NT2/D1 (cell line): ENCODE measurements around the gene MCTP1.

Source experiments
- DNase-seq: peaks from one replicate; pipeline ENCODE4 v3.0.0-alpha.2; 2011; ENCODE audit warnings: low read depth, low spot score
- H3K27me3 ChIP-seq: 2 replicates; pipeline ENCODE4 v1.6.0; 2011; ENCODE audit warnings: mild to moderate bottlenecking; ENCODE audit not compliant: insufficient read length, insufficient read depth
- H3K36me3 ChIP-seq: 2 replicates; pipeline ENCODE4 v1.6.1; 2011; ENCODE audit warnings: mild to moderate bottlenecking, low read length, mixed read lengths; ENCODE audit not compliant: insufficient read depth, insufficient read length
- H3K4me1 ChIP-seq: 2 replicates; pipeline ENCODE4 v1.5.1; 2011; ENCODE audit not compliant: insufficient read depth, insufficient read length
- H3K4me3 ChIP-seq: 2 replicates; pipeline ENCODE4 v1.5.1; 2011; ENCODE audit warnings: low read depth; ENCODE audit not compliant: insufficient read length
- H3K9ac ChIP-seq: 2 replicates; pipeline ENCODE4 v1.6.0; 2011; ENCODE audit warnings: low read depth; ENCODE audit not compliant: insufficient read length
- H3K9me3 ChIP-seq: 2 replicates; pipeline ENCODE4 v1.5.1; 2011; ENCODE audit warnings: mild to moderate bottlenecking, low read length; ENCODE audit not compliant: insufficient read depth
- SUZ12 ChIP-seq: IDR thresholded peaks from 2 replicates; pipeline ENCODE4 v1.6.1; 2011; ENCODE audit not compliant: insufficient read length, insufficient read depth; ENCODE audit errors: extremely low read depth
- YY1 ChIP-seq: IDR thresholded peaks from 2 replicates; pipeline ENCODE4 v1.6.1; 2011; ENCODE audit not compliant: insufficient read length, insufficient read depth
- ZNF274 ChIP-seq: IDR thresholded peaks from 2 replicates; pipeline ENCODE4 v1.6.1; 2011; ENCODE audit warnings: mild to moderate bottlenecking, low read depth, low read length

The MCTP1 gene

GRCh38 chr5:94908889-94909480 is 375.9 kb downstream of the MCTP1 start:
- Histone ChIP-seq H3K9ac (no peak overlapping the region), H3K4me3 (no peak overlapping the region), H3K27me3 (no peaks in the 10 kb centered on the region), H3K36me3 (no peaks in the 10 kb centered on the region), H3K4me1 (no peaks in the 10 kb centered on the region), H3K9me3 (no peaks in the 10 kb centered on the region)
- no peak for TF ChIP-seq YY1
- no peak for TF ChIP-seq ZNF274
- TF ChIP-seq SUZ12, result no peak
- no peak for DNase-seq

- Histone ChIP-seq H3K27me3 (no peaks in the 10 kb centered on the region), H3K9me3 (no peaks in the 10 kb centered on the region), H3K36me3 (no peaks in the 10 kb centered on the region), H3K4me1 (no peaks in the 10 kb centered on the region), H3K4me3 (no peak overlapping the region), H3K9ac (no peak overlapping the region)
- no peak for TF ChIP-seq YY1
- TF ChIP-seq SUZ12, result no peak
- no peak for TF ChIP-seq ZNF274
- DNase-seq, result no peak
Measured at GRCh38 chr5:94906750-94907149, 378.1 kb downstream of the MCTP1 start.

- H3K4me1 ChIP-seq, result no peaks in the 10 kb centered on the region
- H3K9me3 ChIP-seq, result no peaks in the 10 kb centered on the region
- TF ChIP-seq YY1, result no peak
- no peak for TF ChIP-seq ZNF274
- TF ChIP-seq SUZ12, result no peak
- H3K4me3 ChIP-seq, result no peak overlapping the region
- no peak overlapping the region for H3K9ac ChIP-seq
- no peaks in the 10 kb centered on the region for H3K36me3 ChIP-seq
- DNase-seq, result no peak
- H3K27me3 ChIP-seq, result no peaks in the 10 kb centered on the region
Measured at GRCh38 chr5:94903726-94904125, 381.2 kb downstream of the MCTP1 start.

GRCh38 chr5:94901191-94901979 is 383.5 kb downstream of the MCTP1 start:
- no peak overlapping the region for H3K9ac ChIP-seq
- H3K27me3 ChIP-seq, result no peaks in the 10 kb centered on the region
- H3K36me3 ChIP-seq, result no peaks in the 10 kb centered on the region
- DNase-seq, result no peak
- H3K4me1 ChIP-seq, result no peaks in the 10 kb centered on the region
- no peaks in the 10 kb centered on the region for H3K9me3 ChIP-seq
- H3K4me3 ChIP-seq, result no peak overlapping the region
- TF ChIP-seq SUZ12, result no peak
- TF ChIP-seq ZNF274, result no peak
- no peak for TF ChIP-seq YY1

- H3K27me3 ChIP-seq, result no peaks in the 10 kb centered on the region
- no peak overlapping the region for H3K9ac ChIP-seq
- DNase-seq, result no peak
- H3K36me3 ChIP-seq, result no peaks in the 10 kb centered on the region
- H3K4me1 ChIP-seq, result no peaks in the 10 kb centered on the region
- H3K4me3 ChIP-seq, result no peak overlapping the region
- TF ChIP-seq YY1 (no peak), ZNF274 (no peak), SUZ12 (no peak)
- no peaks in the 10 kb centered on the region for H3K9me3 ChIP-seq
Measured at GRCh38 chr5:94900006-94900505, 384.8 kb downstream of the MCTP1 start.

- H3K9me3 ChIP-seq, result no peaks in the 10 kb centered on the region
- no peaks in the 10 kb centered on the region for H3K27me3 ChIP-seq
- no peaks in the 10 kb centered on the region for H3K4me1 ChIP-seq
- no peaks in the 10 kb centered on the region for H3K36me3 ChIP-seq
- DNase-seq, result peak; percentile 40
- H3K9ac ChIP-seq, result no peak overlapping the region
- no peak for TF ChIP-seq ZNF274
- TF ChIP-seq SUZ12, result no peak
- no peak for TF ChIP-seq YY1
- H3K4me3 ChIP-seq, result no peak overlapping the region
Measured at GRCh38 chr5:94893412-94894135, 391.3 kb downstream of the MCTP1 start.

- TF ChIP-seq SUZ12 (no peak), ZNF274 (no peak), YY1 (no peak)
- DNase-seq, result no peak
- no peak overlapping the region for H3K9ac ChIP-seq
- no peaks in the 10 kb centered on the region for H3K9me3 ChIP-seq
- no peaks in the 10 kb centered on the region for H3K27me3 ChIP-seq
- H3K4me3 ChIP-seq, result no peak overlapping the region
- H3K36me3 ChIP-seq, result no peaks in the 10 kb centered on the region
- H3K4me1 ChIP-seq, result no peaks in the 10 kb centered on the region
Measured at GRCh38 chr5:94891972-94892371, 392.9 kb downstream of the MCTP1 start.
